HG03103 (cell line): ENCODE measurements around the gene OTOA.
"Not testable (repeated sequence)": the region's sequence is repeated elsewhere in the genome, so short reads cannot be mapped to it uniquely, and the experiment has no call there.

Source experiments
- ATAC-seq: cut with Tn5 transposase; IDR thresholded peaks from one replicate; pipeline ENCODE4 v1.9.1; 2021; ENCODE audit warnings: low read depth; ENCODE audit not compliant: unreplicated experiment

The OTOA gene

GRCh38 chr16:21663889-21664647 is at the start of gene OTOA:
Gene OTOA (plus strand): TSS chr16:21663968. CDS start chr16:21678515, 14,547 bp downstream.
- ATAC-seq: no peak

GRCh38 chr16:21614896-21615295 is 48.9 kb upstream of the OTOA start:
- no peak for ATAC-seq

GRCh38 chr16:21617607-21618006 is 46.2 kb upstream of the OTOA start:
- ATAC-seq: no peak

- ATAC-seq: no peak
Observed at GRCh38 chr16:21618281-21618680, 45.5 kb upstream of the OTOA start.

GRCh38 chr16:21619765-21620425 is 43.9 kb upstream of the OTOA start:
- ATAC-seq: no peak

GRCh38 chr16:21620592-21620991 is 43.2 kb upstream of the OTOA start:
- no peak for ATAC-seq

- no peak for ATAC-seq
Observed at GRCh38 chr16:21622545-21622944, 41.2 kb upstream of the OTOA start.

GRCh38 chr16:21625026-21625425 is 38.7 kb upstream of the OTOA start:
- no peak for ATAC-seq

- ATAC-seq: no peak
Observed at GRCh38 chr16:21626659-21627277, 37.0 kb upstream of the OTOA start.

GRCh38 chr16:21628121-21628726 is 35.5 kb upstream of the OTOA start:
- ATAC-seq: no peak

- no peak for ATAC-seq
Observed at GRCh38 chr16:21628772-21629171, 35.0 kb upstream of the OTOA start.

GRCh38 chr16:21629616-21630539 is 33.9 kb upstream of the OTOA start:
- ATAC-seq: not testable (repeated sequence)

- not testable (repeated sequence) for ATAC-seq
Observed at GRCh38 chr16:21630866-21631265, 32.9 kb upstream of the OTOA start.

- ATAC-seq: not testable (repeated sequence)
Observed at GRCh38 chr16:21631376-21631775, 32.4 kb upstream of the OTOA start.

GRCh38 chr16:21631951-21632575 is 31.7 kb upstream of the OTOA start:
- not testable (repeated sequence) for ATAC-seq

GRCh38 chr16:21634216-21634615 is 29.6 kb upstream of the OTOA start:
- ATAC-seq: no peak

GRCh38 chr16:21635694-21636093 is 28.1 kb upstream of the OTOA start:
- not testable (repeated sequence) for ATAC-seq

GRCh38 chr16:21637032-21637968 is 26.5 kb upstream of the OTOA start:
- no peak for ATAC-seq

GRCh38 chr16:21638573-21638975 is 25.2 kb upstream of the OTOA start:
- no peak for ATAC-seq
